ENCODE measurements around the gene PAQR7.

The PAQR7 gene

GRCh38 chr1:25902462-25902861, 27.0 kb upstream of the PAQR7 start:
- DNase-seq, result no peak

GRCh38 chr1:25900219-25900618, 24.7 kb upstream of the PAQR7 start:
- DNase-seq, result no peak

- DNase-seq, result no peak
These were observed 24.3 kb upstream of the PAQR7 start for GRCh38 chr1:25899792-25900191.

- no peak for DNase-seq
These were observed 22.9 kb upstream of the PAQR7 start for GRCh38 chr1:25898223-25899015.

- no peak for DNase-seq
These were observed 22.2 kb upstream of the PAQR7 start for GRCh38 chr1:25897754-25898153.

- DNase-seq, result no peak
These were observed 20.8 kb upstream of the PAQR7 start for GRCh38 chr1:25896266-25896665.

- peak; percentile 88 to 89 for DNase-seq
These were observed 20.0 kb upstream of the PAQR7 start for GRCh38 chr1:25895365-25895990.

- no peak for DNase-seq
These were observed 17.6 kb upstream of the PAQR7 start for GRCh38 chr1:25893116-25893515.

GRCh38 chr1:25891606-25892005, 16.1 kb upstream of the PAQR7 start:
- DNase-seq, result no peak

GRCh38 chr1:25890239-25891034, 14.9 kb upstream of the PAQR7 start:
- no peak for DNase-seq

- no peak for DNase-seq
These were observed 14.0 kb upstream of the PAQR7 start for GRCh38 chr1:25889470-25889869.

- DNase-seq, result no peak
These were observed 13.0 kb upstream of the PAQR7 start for GRCh38 chr1:25888426-25888987.

- no peak for DNase-seq
These were observed 10.1 kb upstream of the PAQR7 start for GRCh38 chr1:25885602-25886001.

GRCh38 chr1:25881266-25881665, 5.8 kb upstream of the PAQR7 start:
- no peak for DNase-seq

- DNase-seq, result no peak
These were observed 5.0 kb upstream of the PAQR7 start for GRCh38 chr1:25880518-25880917.

- no peak for DNase-seq
These were observed 4.2 kb upstream of the PAQR7 start for GRCh38 chr1:25879675-25880074.

- DNase-seq, result no peak
These were observed 3.2 kb upstream of the PAQR7 start for GRCh38 chr1:25878690-25879089.

GRCh38 chr1:25877155-25877554, 1.6 kb upstream of the PAQR7 start:
- DNase-seq, result no peak

GRCh38 chr1:25876693-25877077, 1.2 kb upstream of the PAQR7 start:
- DNase-seq, result no peak

GRCh38 chr1:25875856-25876692, 566 bp upstream of the PAQR7 start:
- DNase-seq, result peak in 1 of 2 donors; percentile 22

- DNase-seq, result no peak
These were observed 814 bp downstream of the PAQR7 start for GRCh38 chr1:25874635-25875153.

GRCh38 chr1:25874209-25874608, 1.3 kb downstream of the PAQR7 start:
- DNase-seq, result no peak
